ENCODE results near the gene EPB41L4B. TPM values are rescaled to one million over a fixed set of nuclear protein-coding genes. Genes with fewer than 3 reads are reported as not detected.
"Not testable (repeated sequence)": the region's sequence is repeated elsewhere in the genome, so short reads cannot be mapped to it uniquely, and the experiment has no call there.

Gene EPB41L4B
- polyA plus RNA-seq, 6 donors from 2014 or later: not detected

- DNase-seq (no peak), ATAC-seq (ENCODE audit: low read depth in 2 of 2) (no peak)
- H3K27me3 Mint-ChIP-seq: peaks cover 36 to 75% (median 63%) of the 10 kb centered on the region in 3 donors
- H3K27ac Mint-ChIP-seq: no peak overlapping the region
- peaks cover 0 to 8% (median 0%) of the 10 kb centered on the region in 7 donors for H3K9me3 Mint-ChIP-seq
- peaks cover 0 to 7% (median 6%) of the 10 kb centered on the region in 3 donors for H3K4me1 Mint-ChIP-seq
- peaks cover 0 to 10% of the 10 kb centered on the region in 2 donors for H3K36me3 Mint-ChIP-seq
- no peak overlapping the region for H3K4me3 Mint-ChIP-seq
These were observed 78.8 kb downstream of the EPB41L4B start for GRCh38 chr9:109242014-109242413.

GRCh38 chr9:109241207-109241606 is 79.7 kb downstream of the EPB41L4B start:
- H3K36me3 Mint-ChIP-seq: peaks cover 0 to 10% of the 10 kb centered on the region in 2 donors
- H3K4me3 Mint-ChIP-seq: no peak overlapping the region
- DNase-seq: no peak
- peaks cover 0 to 7% (median 6%) of the 10 kb centered on the region in 3 donors for H3K4me1 Mint-ChIP-seq
- H3K9me3 Mint-ChIP-seq: peaks cover 0 to 8% (median 0%) of the 10 kb centered on the region in 7 donors
- peaks cover 33 to 74% (median 68%) of the 10 kb centered on the region in 3 donors for H3K27me3 Mint-ChIP-seq
- no peak overlapping the region for H3K27ac Mint-ChIP-seq
- ATAC-seq (ENCODE audit: low read depth in 2 of 2): no peak

GRCh38 chr9:109239240-109239639 is 81.6 kb downstream of the EPB41L4B start:
- Mint-ChIP-seq H3K36me3 (peaks cover 0 to 10% of the 10 kb centered on the region in 2 donors), H3K4me3 (no peak overlapping the region), H3K9me3 (peaks cover 0 to 8% (median 0%) of the 10 kb centered on the region in 7 donors), H3K27ac (no peak overlapping the region), H3K27me3 (peaks cover 30 to 54% (median 51%) of the 10 kb centered on the region in 3 donors), H3K4me1 (peaks cover 0 to 4% (median 0%) of the 10 kb centered on the region in 3 donors)
- no peak for DNase-seq
- no peak for ATAC-seq (ENCODE audit: low read depth in 2 of 2)

- Mint-ChIP-seq H3K9me3 (peaks cover 0 to 8% (median 0%) of the 10 kb centered on the region in 7 donors), H3K27me3 (peaks cover 36 to 51% (median 48%) of the 10 kb centered on the region in 3 donors), H3K4me1 (no peaks in the 10 kb centered on the region), H3K36me3 (peaks cover 0 to 10% of the 10 kb centered on the region in 2 donors), H3K27ac (no peak overlapping the region), H3K4me3 (no peak overlapping the region)
- no peak for DNase-seq
- no peak for ATAC-seq (ENCODE audit: low read depth in 2 of 2)
These were observed 82.2 kb downstream of the EPB41L4B start for GRCh38 chr9:109238655-109239054.

- peaks cover 0 to 10% of the 10 kb centered on the region in 2 donors for H3K36me3 Mint-ChIP-seq
- ATAC-seq (ENCODE audit: low read depth in 2 of 2) (no peak), DNase-seq (no peak)
- H3K27ac Mint-ChIP-seq: no peak overlapping the region
- peaks cover 37 to 48% (median 43%) of the 10 kb centered on the region in 3 donors for H3K27me3 Mint-ChIP-seq
- H3K9me3 Mint-ChIP-seq: peaks cover 0 to 8% (median 0%) of the 10 kb centered on the region in 7 donors
- H3K4me3 Mint-ChIP-seq: no peak overlapping the region
- no peaks in the 10 kb centered on the region for H3K4me1 Mint-ChIP-seq
These were observed 82.7 kb downstream of the EPB41L4B start for GRCh38 chr9:109238125-109238524.

GRCh38 chr9:109232449-109233237 is 88.2 kb downstream of the EPB41L4B start:
- H3K9me3 Mint-ChIP-seq: peaks cover 0 to 2% (median 0%) of the 10 kb centered on the region in 7 donors
- DNase-seq (no peak), ATAC-seq (ENCODE audit: low read depth in 2 of 2) (no peak)
- no peak overlapping the region for H3K27ac Mint-ChIP-seq
- no peak overlapping the region for H3K4me3 Mint-ChIP-seq
- H3K36me3 Mint-ChIP-seq: no peaks in the 10 kb centered on the region
- H3K27me3 Mint-ChIP-seq: peaks cover 10 to 39% (median 26%) of the 10 kb centered on the region in 3 donors
- H3K4me1 Mint-ChIP-seq: no peaks in the 10 kb centered on the region

- Mint-ChIP-seq H3K4me3 (no peak overlapping the region), H3K36me3 (no peaks in the 10 kb centered on the region), H3K27ac (no peak overlapping the region), H3K27me3 (peaks cover 0 to 33% (median 15%) of the 10 kb centered on the region in 3 donors), H3K4me1 (no peaks in the 10 kb centered on the region), H3K9me3 (no peaks in the 10 kb centered on the region)
- ATAC-seq (ENCODE audit: low read depth in 2 of 2): no peak
- no peak for DNase-seq
These were observed 89.3 kb downstream of the EPB41L4B start for GRCh38 chr9:109231593-109231992.

- Mint-ChIP-seq H3K36me3 (no peaks in the 10 kb centered on the region), H3K9me3 (no peaks in the 10 kb centered on the region), H3K27me3 (peaks cover 0 to 28% (median 14%) of the 10 kb centered on the region in 3 donors), H3K4me1 (no peaks in the 10 kb centered on the region), H3K4me3 (no peak overlapping the region), H3K27ac (no peak overlapping the region)
- ATAC-seq (ENCODE audit: low read depth in 2 of 2) (no peak), DNase-seq (no peak)
These were observed 90.6 kb downstream of the EPB41L4B start for GRCh38 chr9:109230277-109230676.

- no peaks in the 10 kb centered on the region for H3K4me1 Mint-ChIP-seq
- H3K4me3 Mint-ChIP-seq: no peak overlapping the region
- no peaks in the 10 kb centered on the region for H3K36me3 Mint-ChIP-seq
- no peak for ATAC-seq (ENCODE audit: low read depth in 2 of 2)
- H3K27me3 Mint-ChIP-seq: peaks cover 0 to 23% (median 20%) of the 10 kb centered on the region in 3 donors
- no peak overlapping the region for H3K27ac Mint-ChIP-seq
- DNase-seq: no peak
- H3K9me3 Mint-ChIP-seq: peaks cover 0 to 2% (median 0%) of the 10 kb centered on the region in 7 donors
These were observed 91.2 kb downstream of the EPB41L4B start for GRCh38 chr9:109229682-109230081.

- Mint-ChIP-seq H3K4me3 (no peak overlapping the region), H3K27me3 (peaks cover 0 to 14% (median 12%) of the 10 kb centered on the region in 3 donors), H3K27ac (no peak overlapping the region), H3K36me3 (no peaks in the 10 kb centered on the region), H3K4me1 (no peaks in the 10 kb centered on the region), H3K9me3 (peaks cover 0 to 2% (median 0%) of the 10 kb centered on the region in 7 donors)
- DNase-seq (no peak), ATAC-seq (ENCODE audit: low read depth in 2 of 2) (no peak)
These were observed 92.7 kb downstream of the EPB41L4B start for GRCh38 chr9:109228093-109228642.

GRCh38 chr9:109225629-109226028 is 95.2 kb downstream of the EPB41L4B start:
- no peak overlapping the region for H3K27ac Mint-ChIP-seq
- H3K9me3 Mint-ChIP-seq: peaks cover 0 to 2% (median 0%) of the 10 kb centered on the region in 7 donors
- DNase-seq: no peak
- no peak overlapping the region for H3K4me3 Mint-ChIP-seq
- no peaks in the 10 kb centered on the region for H3K4me1 Mint-ChIP-seq
- H3K36me3 Mint-ChIP-seq: no peaks in the 10 kb centered on the region
- H3K27me3 Mint-ChIP-seq: peaks cover 5 to 21% (median 12%) of the 10 kb centered on the region in 3 donors
- ATAC-seq (ENCODE audit: low read depth in 2 of 2): no peak

- ATAC-seq (ENCODE audit: low read depth in 2 of 2) (no peak), DNase-seq (no peak)
- Mint-ChIP-seq H3K4me3 (no peak overlapping the region), H3K4me1 (no peaks in the 10 kb centered on the region), H3K27me3 (peaks cover 14 to 30% (median 21%) of the 10 kb centered on the region in 3 donors), H3K9me3 (peaks cover 0 to 2% (median 0%) of the 10 kb centered on the region in 7 donors), H3K27ac (no peak overlapping the region), H3K36me3 (no peaks in the 10 kb centered on the region)
These were observed 96.1 kb downstream of the EPB41L4B start for GRCh38 chr9:109224751-109225150.

- not testable (repeated sequence) for H3K27ac Mint-ChIP-seq; H3K4me1 Mint-ChIP-seq; H3K4me3 Mint-ChIP-seq; DNase-seq; H3K36me3 Mint-ChIP-seq; H3K9me3 Mint-ChIP-seq; ATAC-seq (ENCODE audit: low read depth in 2 of 2)
- H3K27me3 Mint-ChIP-seq: peaks cover 26 to 54% (median 39%) of the 10 kb centered on the region in 3 donors
These were observed 102.6 kb downstream of the EPB41L4B start for GRCh38 chr9:109218242-109218641.

GRCh38 chr9:109214414-109214813 is 106.4 kb downstream of the EPB41L4B start:
- no peak for DNase-seq
- peaks cover 0 to 5% (median 0%) of the 10 kb centered on the region in 3 donors for H3K4me1 Mint-ChIP-seq
- no peak overlapping the region for H3K27ac Mint-ChIP-seq
- no peaks in the 10 kb centered on the region for H3K36me3 Mint-ChIP-seq
- H3K4me3 Mint-ChIP-seq: no peak overlapping the region
- peaks cover 0 to 5% (median 3%) of the 10 kb centered on the region in 7 donors for H3K9me3 Mint-ChIP-seq
- no peak for ATAC-seq (ENCODE audit: low read depth in 2 of 2)
- H3K27me3 Mint-ChIP-seq: peaks cover 23 to 46% (median 36%) of the 10 kb centered on the region in 3 donors

Data from naive B cell (primary cell).